SU-DHL-6 (cell line): ENCODE measurements around the gene RAPGEF3.

ENCODE experiments used
- H2AFZ ChIP-seq: fragments of 200-600 bp; sonication (generic); 2 replicates; pipeline ENCODE4 v1.6.1; 2014; ENCODE audit warnings: low read depth, mild to moderate bottlenecking, moderate library complexity, mixed read lengths, antibody characterized with exemption, low read length; ENCODE audit not compliant: severe bottlenecking
- H3F3A ChIP-seq: fragments of 200-600 bp; shearing (Covaris generic); 2 replicates; pipeline ENCODE4 v1.6.0; 2016; ENCODE audit warnings: antibody characterized with exemption, mild to moderate bottlenecking; ENCODE audit not compliant: insufficient read depth
- H3K27ac ChIP-seq: fragments of 200-600 bp; sonication (generic); 2 replicates; pipeline ENCODE4 v1.5.1; 2016; ENCODE audit warnings: low read depth, mild to moderate bottlenecking, low read length, moderate library complexity, mixed read lengths
- H3K27me3 ChIP-seq: fragments of 200-600 bp; sonication (generic), shearing (Covaris generic); 2 replicates; pipeline ENCODE4 v1.6.0; 2014; ENCODE audit warnings: mild to moderate bottlenecking, low read length
- H3K36me3 ChIP-seq: fragments of 200-600 bp; sonication (generic); 2 replicates; pipeline ENCODE4 v1.6.1; 2014; ENCODE audit warnings: mild to moderate bottlenecking, low read length, mixed read lengths
- H3K4me2 ChIP-seq: fragments of 300-600, 200-600 bp; shearing (Covaris generic), sonication (generic); 2 replicates; pipeline ENCODE4 v1.6.0; 2014; ENCODE audit warnings: low read length, low read depth, mild to moderate bottlenecking; ENCODE audit not compliant: poor library complexity, severe bottlenecking
- H3K4me3 ChIP-seq: fragments of 200-600 bp; sonication (generic); 2 replicates; pipeline ENCODE4 v1.5.1; 2014; ENCODE audit warnings: antibody characterized with exemption, low read length, mild to moderate bottlenecking, mixed read lengths; ENCODE audit not compliant: insufficient read depth, poor library complexity, severe bottlenecking
- H3K79me2 ChIP-seq: fragments of 200-600 bp; sonication (generic); 2 replicates; pipeline ENCODE4 v1.6.1; 2014; ENCODE audit warnings: mild to moderate bottlenecking, low read length, moderate library complexity; ENCODE audit not compliant: insufficient read depth
- H3K9ac ChIP-seq: fragments of 200-600 bp; sonication (generic); 2 replicates; pipeline ENCODE4 v1.7.0; 2014; ENCODE audit warnings: mild to moderate bottlenecking, low read length
- H3K9me2 ChIP-seq: fragments of 200-600 bp; sonication (generic); replicated peaks from 2 replicates; pipeline ENCODE4 v1.6.1; 2014; ENCODE audit warnings: low read length; ENCODE audit not compliant: insufficient read depth
- H3K9me3 ChIP-seq: fragments of 200-600 bp; sonication (generic); 2 replicates; pipeline ENCODE4 v1.6.1; 2014; ENCODE audit warnings: low read length, mixed read lengths; ENCODE audit not compliant: insufficient read depth
- H4K20me1 ChIP-seq: fragments of 200-600 bp; sonication (generic); 2 replicates; pipeline ENCODE4 v1.6.1; 2014; ENCODE audit warnings: low read depth, mild to moderate bottlenecking, antibody characterized with exemption, low read length, moderate library complexity, mixed read lengths
- EZH2phosphoT487 ChIP-seq: fragments of 200-600 bp; sonication (generic), shearing (Covaris generic); conservative IDR thresholded peaks from 2 replicates; pipeline ENCODE4 v1.6.1; 2018; ENCODE audit warnings: mild to moderate bottlenecking, antibody characterized with exemption, low read length, moderate library complexity, mixed read lengths
- TF ChIP-seq, protein P1 (sequence below): fragments of 200-600 bp; sonication (generic); IDR thresholded peaks from one replicate; pipeline ENCODE4 v1.5.1; 2017; ENCODE audit warnings: antibody characterized with exemption, mild to moderate bottlenecking, low read length, moderate library complexity; ENCODE audit not compliant: insufficient read depth, poor library complexity, severe bottlenecking

Gene RAPGEF3

GRCh38 chr12:47752552-47752951 is 6.1 kb downstream of the RAPGEF3 start:
- H3K9me3 ChIP-seq: no peaks in the 10 kb centered on the region
- no peak overlapping the region for H2AFZ ChIP-seq
- H3K27me3 ChIP-seq: no peaks in the 10 kb centered on the region
- H4K20me1 ChIP-seq: no peaks in the 10 kb centered on the region
- H3K27ac ChIP-seq: no peak overlapping the region
- H3K36me3 ChIP-seq: no peaks in the 10 kb centered on the region
- H3K9ac ChIP-seq: no peak overlapping the region
- no peaks in the 10 kb centered on the region for H3K9me2 ChIP-seq
- no peaks in the 10 kb centered on the region for H3K79me2 ChIP-seq
- no peak overlapping the region for H3K4me3 ChIP-seq
- TF ChIP-seq, protein P1, sequence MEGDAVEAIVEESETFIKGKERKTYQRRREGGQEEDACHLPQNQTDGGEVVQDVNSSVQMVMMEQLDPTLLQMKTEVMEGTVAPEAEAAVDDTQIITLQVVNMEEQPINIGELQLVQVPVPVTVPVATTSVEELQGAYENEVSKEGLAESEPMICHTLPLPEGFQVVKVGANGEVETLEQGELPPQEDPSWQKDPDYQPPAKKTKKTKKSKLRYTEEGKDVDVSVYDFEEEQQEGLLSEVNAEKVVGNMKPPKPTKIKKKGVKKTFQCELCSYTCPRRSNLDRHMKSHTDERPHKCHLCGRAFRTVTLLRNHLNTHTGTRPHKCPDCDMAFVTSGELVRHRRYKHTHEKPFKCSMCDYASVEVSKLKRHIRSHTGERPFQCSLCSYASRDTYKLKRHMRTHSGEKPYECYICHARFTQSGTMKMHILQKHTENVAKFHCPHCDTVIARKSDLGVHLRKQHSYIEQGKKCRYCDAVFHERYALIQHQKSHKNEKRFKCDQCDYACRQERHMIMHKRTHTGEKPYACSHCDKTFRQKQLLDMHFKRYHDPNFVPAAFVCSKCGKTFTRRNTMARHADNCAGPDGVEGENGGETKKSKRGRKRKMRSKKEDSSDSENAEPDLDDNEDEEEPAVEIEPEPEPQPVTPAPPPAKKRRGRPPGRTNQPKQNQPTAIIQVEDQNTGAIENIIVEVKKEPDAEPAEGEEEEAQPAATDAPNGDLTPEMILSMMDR: no peak
- no peak for TF ChIP-seq EZH2phosphoT487
- no peak overlapping the region for H3K4me2 ChIP-seq
- no peaks in the 10 kb centered on the region for H3F3A ChIP-seq

GRCh38 chr12:47752121-47752520 is 6.6 kb downstream of the RAPGEF3 start:
- H2AFZ ChIP-seq: no peak overlapping the region

DNA sequence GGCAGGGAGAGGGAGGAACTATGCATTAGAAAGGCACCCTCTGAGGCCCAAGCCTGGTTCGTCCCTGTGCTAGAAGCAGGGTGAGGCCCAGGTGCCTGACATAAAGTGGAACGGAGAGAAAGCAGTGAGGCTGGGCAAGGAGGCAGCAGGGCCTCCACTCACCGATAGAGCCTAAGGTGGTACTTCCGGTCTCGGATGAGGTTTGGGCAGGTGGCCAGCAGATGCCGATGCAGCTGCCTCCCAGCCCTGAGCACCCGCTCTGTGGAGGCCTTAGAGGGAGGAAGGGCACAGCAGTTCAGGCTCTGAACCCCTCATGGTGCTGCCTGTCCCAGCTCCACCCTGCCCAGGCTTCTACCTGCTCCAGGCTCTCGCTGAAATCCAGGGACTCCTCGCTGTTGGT is 7.1 kb downstream of the RAPGEF3 start:
- Histone ChIP-seq H4K20me1 (no peaks in the 10 kb centered on the region), H3K9ac (no peak overlapping the region), H3K27ac (no peak overlapping the region), H3F3A (no peaks in the 10 kb centered on the region), H2AFZ (no peak overlapping the region), H3K36me3 (no peaks in the 10 kb centered on the region), H3K4me3 (no peak overlapping the region), H3K79me2 (no peaks in the 10 kb centered on the region), H3K27me3 (no peaks in the 10 kb centered on the region), H3K9me3 (no peaks in the 10 kb centered on the region), H3K9me2 (no peaks in the 10 kb centered on the region), H3K4me2 (no peak overlapping the region)
- TF ChIP-seq, protein P1: no peak
- no peak for TF ChIP-seq EZH2phosphoT487

More at GRCh38 chr12:47752121-47752520, 6.6 kb downstream of the RAPGEF3 start:
- no peaks in the 10 kb centered on the region for H4K20me1 ChIP-seq
- no peaks in the 10 kb centered on the region for H3F3A ChIP-seq
- no peak overlapping the region for H3K4me2 ChIP-seq
- no peaks in the 10 kb centered on the region for H3K79me2 ChIP-seq
- H3K4me3 ChIP-seq: no peak overlapping the region
- no peaks in the 10 kb centered on the region for H3K36me3 ChIP-seq
- H3K9ac ChIP-seq: no peak overlapping the region
- H3K27me3 ChIP-seq: no peaks in the 10 kb centered on the region
- H3K27ac ChIP-seq: no peak overlapping the region
- no peaks in the 10 kb centered on the region for H3K9me2 ChIP-seq
- TF ChIP-seq, protein P1: no peak
- no peak for TF ChIP-seq EZH2phosphoT487
- no peaks in the 10 kb centered on the region for H3K9me3 ChIP-seq
